ENCODE results near the gene BCAS3.

BCAS3 gene

DNA sequence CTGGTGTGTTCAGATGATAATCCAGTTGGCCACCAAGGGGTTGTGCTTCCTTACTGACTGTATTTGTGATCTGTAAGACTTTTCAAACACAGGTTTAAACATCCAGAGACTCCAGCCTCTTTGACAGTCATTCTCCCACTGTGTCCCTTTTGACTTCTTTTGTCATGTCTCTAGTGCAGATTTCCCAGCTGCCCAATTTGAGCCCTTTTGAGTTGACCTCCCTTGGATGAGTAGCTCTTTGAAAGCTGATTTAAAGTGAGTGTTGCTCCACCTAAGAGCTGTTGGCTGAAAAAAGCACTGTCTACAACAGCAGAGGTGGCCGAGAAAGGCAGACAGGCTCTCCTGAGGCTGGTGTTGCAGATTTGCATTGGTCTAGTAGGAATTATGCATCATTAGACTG, 533.6 kb downstream of the BCAS3 start:
- no peak for DNase-seq

DNA sequence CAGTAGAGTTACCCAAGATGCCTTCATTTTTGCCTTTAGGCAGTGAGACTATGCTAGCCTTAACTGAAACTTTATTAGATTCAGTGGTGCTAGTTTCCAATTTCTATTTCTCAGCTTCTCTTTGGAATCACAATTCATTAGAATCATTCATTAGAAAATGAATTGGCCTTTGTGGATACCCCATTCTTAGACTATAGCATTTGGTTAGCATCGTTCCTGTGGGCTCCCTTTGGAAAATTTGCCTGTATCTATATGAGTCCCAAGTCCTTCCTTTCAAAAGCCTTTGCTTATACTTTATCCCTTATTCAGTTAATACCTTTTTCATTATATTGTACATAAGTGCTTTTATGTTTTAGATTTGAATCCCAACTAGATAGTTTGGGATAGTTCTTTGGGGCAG, 535.0 kb downstream of the BCAS3 start:
- no peak for DNase-seq

DNA sequence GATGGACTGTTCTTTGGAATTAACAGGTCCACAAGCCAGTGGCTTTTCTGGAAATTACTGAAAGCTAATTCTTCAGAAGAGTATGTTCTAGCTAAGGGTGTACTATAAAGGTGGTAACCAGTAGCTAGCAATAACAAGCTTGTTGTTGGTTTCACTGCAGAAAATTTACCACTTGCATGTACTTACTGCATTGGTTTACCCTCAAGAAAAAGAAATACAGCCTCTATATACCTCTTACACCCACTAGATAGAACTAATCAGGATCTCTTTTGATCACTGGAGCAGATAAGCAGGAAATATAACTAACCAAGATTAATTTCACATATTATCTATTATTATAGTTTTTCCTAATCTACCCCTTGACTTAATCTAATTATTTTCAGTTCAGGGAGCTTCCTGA, 537.1 kb downstream of the BCAS3 start:
- no peak for DNase-seq

DNA sequence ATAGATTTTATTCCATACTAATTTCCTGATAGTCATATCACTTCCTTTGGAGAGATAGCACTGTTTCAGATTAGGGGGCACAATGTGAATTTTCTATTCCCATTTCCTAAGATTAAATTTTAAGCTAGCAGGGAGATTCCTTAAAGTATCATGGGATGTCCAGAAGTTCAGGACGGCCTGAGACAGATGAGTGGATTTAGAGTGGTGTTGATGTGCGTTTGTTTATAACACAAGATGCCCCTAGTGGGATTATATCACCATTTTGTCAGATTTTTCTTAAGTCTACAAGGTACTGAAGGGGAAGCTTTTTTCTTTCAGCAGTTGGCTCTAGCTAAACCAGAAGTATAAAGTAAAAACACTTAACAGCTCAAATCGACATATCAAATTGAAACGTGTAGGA, 538.4 kb downstream of the BCAS3 start:
- no peak for DNase-seq

- no peak for DNase-seq
These were observed 540.3 kb downstream of the BCAS3 start for GRCh38 chr17:61217878-61218437.

GRCh38 chr17:61218438-61218837, 540.8 kb downstream of the BCAS3 start:
- no peak for DNase-seq

DNA sequence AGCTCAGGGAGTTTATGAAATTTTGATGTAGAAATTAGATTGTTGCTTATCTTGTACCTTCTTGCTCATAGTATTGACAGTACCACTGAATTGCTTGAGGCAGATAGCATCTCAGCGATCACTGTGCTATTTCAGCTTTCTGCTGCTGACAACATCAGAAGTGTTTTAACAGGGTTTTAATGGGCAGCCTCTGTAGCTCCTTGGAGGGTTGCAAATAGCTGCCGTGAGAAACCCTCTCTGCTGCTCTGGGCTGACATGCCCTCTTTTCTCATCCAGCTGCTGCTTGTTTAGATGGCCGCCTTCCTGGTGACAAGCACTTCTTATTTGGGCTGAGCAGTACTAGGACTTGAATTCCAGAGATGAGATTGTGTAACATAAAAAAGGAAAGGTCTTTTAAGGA, 541.8 kb downstream of the BCAS3 start:
- no peak for DNase-seq

- no peak for DNase-seq
These were observed 543.5 kb downstream of the BCAS3 start for GRCh38 chr17:61221181-61221580.

- DNase-seq = no peak
These were observed 544.2 kb downstream of the BCAS3 start for GRCh38 chr17:61221597-61222471.

DNA sequence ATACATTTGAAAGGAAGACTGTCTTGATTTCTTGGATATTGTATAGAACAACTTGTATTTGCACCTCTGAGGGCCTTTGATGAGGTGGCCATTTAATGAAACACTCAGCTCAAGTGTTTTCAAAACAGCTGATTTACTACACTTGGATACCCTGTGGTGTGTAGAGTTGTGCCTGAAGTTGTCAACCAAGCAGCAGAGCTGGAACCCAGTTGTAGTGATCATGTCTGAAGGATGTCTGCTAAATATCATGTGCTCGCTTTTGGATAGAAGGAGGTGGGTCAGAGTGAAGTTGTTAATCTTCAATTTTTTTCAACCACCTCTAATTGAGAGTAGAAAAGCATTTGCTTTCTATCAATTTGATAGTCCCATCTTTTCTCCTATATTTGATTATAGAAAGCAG, 546.1 kb downstream of the BCAS3 start:
- DNase-seq = no peak

DNA sequence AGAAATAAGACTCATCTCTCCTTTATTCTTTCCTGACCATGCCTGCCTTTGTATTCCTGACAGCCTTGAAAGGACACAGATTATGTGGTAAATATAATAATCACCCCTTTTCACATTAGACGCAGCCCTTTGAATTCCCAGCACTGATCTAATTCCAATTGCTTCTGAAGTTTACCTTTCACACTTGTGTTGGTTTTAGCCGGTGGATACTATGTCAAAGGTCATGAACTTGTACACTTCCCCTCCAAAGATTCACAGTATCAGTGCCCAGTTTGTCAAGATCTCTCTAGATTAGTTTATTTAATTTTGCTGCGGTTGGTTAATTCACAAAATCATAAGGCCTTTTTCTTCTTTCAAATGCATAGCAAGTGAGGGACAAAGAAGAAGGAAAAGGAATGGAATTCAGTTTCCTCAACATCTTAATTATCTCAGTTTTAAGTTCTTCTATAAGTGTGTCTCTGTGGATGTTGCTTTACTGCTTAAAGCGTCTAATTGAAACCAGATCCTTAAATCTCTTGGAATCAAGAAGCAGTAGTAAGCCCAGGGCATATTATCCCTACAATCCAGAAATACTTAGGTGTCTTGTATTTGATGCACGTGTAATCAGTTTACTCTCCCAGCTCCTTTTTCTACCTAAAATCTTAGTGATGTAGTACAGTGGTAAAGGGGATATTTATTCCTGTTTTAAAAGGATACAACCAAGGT, 547.7 kb downstream of the BCAS3 start:
- DNase-seq = no peak

DNA sequence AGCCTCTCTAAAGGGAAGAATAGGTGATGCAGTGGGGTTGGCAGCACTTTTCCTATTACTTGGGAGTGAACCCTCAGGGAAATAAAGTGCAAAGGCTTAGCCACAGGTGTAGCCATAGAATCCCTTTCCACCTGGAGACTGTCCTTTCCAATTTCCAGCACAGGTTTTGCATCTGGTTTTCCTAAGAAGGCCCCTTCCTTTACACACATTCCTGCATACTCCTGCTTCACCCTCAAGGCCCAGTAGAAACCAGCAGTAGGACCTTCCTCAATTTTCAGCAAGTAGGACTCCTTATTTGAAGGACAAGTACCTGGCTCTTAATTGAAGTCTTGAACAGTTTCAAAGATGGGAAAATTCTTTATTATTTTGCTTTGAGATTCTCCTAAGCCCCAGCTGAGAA, 550.2 kb downstream of the BCAS3 start:
- DNase-seq = no peak

DNA sequence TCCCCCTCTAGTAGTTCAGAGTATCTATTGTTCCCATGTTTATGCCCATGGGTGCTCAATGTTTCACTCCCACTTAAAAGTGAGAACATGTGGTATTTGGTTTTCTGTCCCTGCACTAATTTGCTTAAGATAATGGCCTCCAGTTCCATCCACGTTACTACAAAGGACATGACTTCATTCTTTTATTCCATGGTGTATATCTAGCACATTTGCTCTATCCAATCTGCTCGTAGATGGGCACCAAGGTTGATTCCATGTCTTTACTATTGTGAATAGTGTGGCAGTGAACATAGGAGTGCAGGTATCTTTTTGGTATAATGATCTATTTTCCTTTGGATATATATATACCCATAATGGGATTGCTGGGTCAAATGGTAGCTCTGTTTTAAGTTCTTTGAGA, 552.8 kb downstream of the BCAS3 start:
- no peak for DNase-seq

DNA sequence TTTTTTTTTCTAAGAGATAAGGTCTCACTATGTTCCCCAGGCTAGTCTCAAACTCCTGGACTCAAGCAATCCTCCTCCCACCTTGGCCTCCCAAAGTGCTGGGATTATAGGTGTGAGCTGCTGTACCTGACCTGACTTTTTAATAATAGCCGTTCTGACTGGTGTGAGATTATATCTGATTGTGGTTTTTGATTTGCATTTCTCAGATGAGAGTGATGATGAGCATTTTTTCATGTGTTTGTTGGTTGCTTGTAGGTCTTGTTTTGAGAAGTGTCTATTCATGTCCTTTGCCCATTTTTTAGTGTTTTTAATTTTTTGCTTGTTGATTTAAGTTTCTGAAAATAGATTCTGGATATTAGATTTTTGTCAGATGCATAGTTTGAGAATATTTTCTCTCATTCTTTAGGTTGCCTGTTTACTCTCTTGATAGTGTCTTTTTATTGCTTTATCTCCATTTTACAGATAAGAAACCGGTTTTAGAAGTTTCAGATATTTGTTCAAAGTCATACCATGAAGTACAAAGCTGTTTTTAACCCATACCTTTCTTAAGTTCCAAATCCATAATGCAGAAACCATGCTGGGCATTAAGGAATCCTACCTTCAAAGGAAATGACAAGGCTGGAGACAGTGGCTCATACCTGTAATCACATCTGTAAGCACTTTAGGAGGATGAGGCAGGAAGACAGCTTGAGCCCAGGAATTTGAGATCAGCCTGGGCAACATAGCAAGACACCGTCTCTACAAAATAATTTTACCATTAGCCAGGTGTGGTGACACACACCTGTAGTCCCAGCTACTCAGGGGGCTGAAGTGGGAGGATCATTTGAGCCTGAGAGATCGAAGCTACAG, 553.5 kb downstream of the BCAS3 start:
- DNase-seq = no peak

GRCh38 chr17:61232871-61233270, 555.2 kb downstream of the BCAS3 start:
- DNase-seq = no peak

GRCh38 chr17:61233991-61234750, 556.5 kb downstream of the BCAS3 start:
- DNase-seq = no peak

DNA sequence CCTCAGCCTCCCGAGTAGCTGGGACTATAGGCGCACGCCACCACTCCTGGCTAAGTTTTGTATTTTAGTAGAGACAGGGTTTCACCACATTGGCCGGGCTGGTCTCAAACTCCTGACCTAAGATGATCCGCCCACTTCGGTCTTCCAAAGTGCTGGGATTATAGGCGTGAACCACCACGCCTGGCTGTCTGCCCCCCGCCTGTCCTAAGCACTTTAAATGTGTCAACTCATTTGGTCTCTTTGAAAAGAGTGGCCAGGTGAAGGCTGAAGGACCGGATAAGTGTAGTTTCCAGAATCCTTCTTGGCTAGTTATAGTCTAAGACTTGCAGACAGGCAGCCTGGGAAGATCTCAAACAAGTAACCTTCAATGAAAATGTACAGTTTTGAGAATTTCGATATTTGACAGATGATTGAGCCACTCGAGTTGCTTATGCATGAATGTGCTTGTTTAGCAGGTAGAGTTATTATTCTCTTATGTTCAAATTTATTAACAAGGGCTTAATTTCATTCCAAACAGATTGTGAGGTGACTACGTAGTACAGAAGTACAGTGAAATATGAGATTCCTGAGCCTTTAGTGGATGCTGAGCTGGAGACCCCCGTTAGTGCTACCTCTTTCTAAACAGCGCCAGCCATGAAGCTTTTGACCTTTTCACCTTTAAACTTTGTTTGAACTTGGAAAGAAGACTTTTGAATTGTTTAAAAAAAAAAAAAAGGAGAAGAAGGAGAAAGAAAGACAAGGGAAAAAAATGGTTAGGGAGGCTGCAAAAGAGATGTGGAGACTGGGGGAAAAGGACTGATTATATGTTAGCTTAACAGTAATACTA, 557.6 kb downstream of the BCAS3 start:
- no peak for DNase-seq

GRCh38 chr17:61235827-61236197, 558.2 kb downstream of the BCAS3 start:
- no peak for DNase-seq

DNA sequence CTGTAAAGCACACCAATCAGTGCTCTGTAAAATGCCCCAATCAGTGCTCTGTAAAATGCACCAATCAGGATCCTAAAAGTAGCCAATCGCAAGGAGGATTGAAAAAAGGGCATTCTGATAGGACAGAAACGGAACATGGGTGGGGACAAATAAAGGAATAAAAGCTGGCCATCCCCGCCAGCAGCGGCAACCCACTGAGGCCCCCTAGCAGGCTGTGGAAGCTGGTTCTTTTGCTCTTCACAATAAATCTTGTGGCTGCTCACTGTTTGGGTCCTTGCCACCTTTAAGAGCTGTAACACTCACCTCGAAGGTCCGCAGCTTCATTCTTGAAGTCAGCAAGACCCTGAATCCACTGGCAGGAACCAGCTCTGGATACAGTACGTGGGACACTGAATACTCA, 559.6 kb downstream of the BCAS3 start:
- DNase-seq = no peak

DNA sequence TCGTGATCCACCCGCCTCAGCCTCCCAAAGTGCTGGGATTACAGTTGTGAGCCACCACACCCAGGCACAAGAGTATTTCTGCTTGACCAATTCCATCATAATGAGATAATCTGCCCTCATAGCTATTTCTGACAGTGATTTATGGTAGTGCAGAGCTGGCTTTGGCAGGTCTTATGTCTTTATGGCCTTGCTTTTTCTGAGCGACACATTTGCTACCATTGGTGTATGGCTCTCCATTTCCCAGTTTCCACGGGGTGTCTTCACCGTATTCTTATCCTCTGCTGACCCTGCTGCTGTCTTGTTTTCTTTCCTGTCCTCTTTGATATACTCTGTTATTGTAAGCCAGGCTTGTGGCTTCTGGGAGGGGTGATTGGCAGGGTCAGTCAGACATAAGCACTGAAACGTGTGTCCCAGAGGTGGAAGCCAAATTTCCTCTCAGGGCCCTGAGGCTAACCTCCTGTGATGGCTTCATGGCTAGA, 560.8 kb downstream of the BCAS3 start:
- DNase-seq = no peak

GRCh38 chr17:61239327-61239726, 561.7 kb downstream of the BCAS3 start:
- DNase-seq = no peak
